A673 (cell line): ENCODE data around the gene ADAP2. TPM values are rescaled to one million over a fixed set of nuclear protein-coding genes. Genes with fewer than 3 reads are reported as not detected.

Source experiments
- BruUV-seq: library from RNA; stranded (reverse); fragments of 400-500 nt; replicated peaks from 2 replicates; lab custom pipeline; 2021; lab: Mats Ljungman, UMichigan
- CTCF ChIA-PET: fragments of 300-600 bp; sonication (Branson Sonifier 250); formaldehyde crosslinking; loops from one replicate; lab custom pipeline; 2022; ENCODE audit warnings: antibody characterized with exemption; lab: Charles Lee
- POLR2A ChIA-PET: fragments of 300-600 bp; sonication (Branson Sonifier 250); formaldehyde crosslinking; loops from one replicate; lab custom pipeline; 2022; ENCODE audit warnings: antibody characterized with exemption; ENCODE audit not compliant: low non-redundant PET; lab: Charles Lee
- DNase-seq: peaks from one replicate; pipeline ENCODE4 v3.0.0-alpha.2; 2015; ENCODE audit warnings: low spot score
- H3K27ac ChIP-seq: fragments of 200-600 bp; sonication (generic); 2 replicates; pipeline ENCODE4 v1.5.1; 2016; ENCODE audit warnings: mixed run types, low read depth, mild to moderate bottlenecking, mixed read lengths, antibody characterized with exemption, low read length; ENCODE audit not compliant: poor library complexity, severe bottlenecking
- H3K27me3 ChIP-seq: fragments of 200-600 bp; sonication (generic); replicated peaks from 2 replicates; pipeline ENCODE4 v1.6.1; 2017; ENCODE audit warnings: mixed run types, low read depth, mild to moderate bottlenecking, mixed read lengths, antibody characterized with exemption, low read length; ENCODE audit not compliant: insufficient read depth, poor library complexity
- H3K36me3 ChIP-seq: fragments of 200-600 bp; sonication (generic); 2 replicates; pipeline ENCODE4 v1.6.1; 2016; ENCODE audit warnings: mixed run types, mild to moderate bottlenecking, mixed read lengths, antibody characterized with exemption, low read length; ENCODE audit not compliant: insufficient read depth, poor library complexity, severe bottlenecking
- H3K4me1 ChIP-seq: fragments of 200-600 bp; sonication (generic); 2 replicates; pipeline ENCODE4 v1.6.1; 2017; ENCODE audit warnings: mixed run types, mild to moderate bottlenecking, mixed read lengths, antibody characterized with exemption, low read length; ENCODE audit not compliant: insufficient read depth, poor library complexity, severe bottlenecking
- H3K4me3 ChIP-seq: fragments of 200-600 bp; sonication (generic); 2 replicates; pipeline ENCODE4 v1.5.1; 2016; ENCODE audit warnings: low read depth, mixed run types, mild to moderate bottlenecking, mixed read lengths, low read length; ENCODE audit not compliant: poor library complexity, severe bottlenecking
- H3K9me3 ChIP-seq: fragments of 200-600 bp; sonication (generic); 2 replicates; pipeline ENCODE4 v1.6.1; 2016; ENCODE audit warnings: mixed run types, low read depth, mild to moderate bottlenecking, mixed read lengths, antibody characterized with exemption, low read length; ENCODE audit not compliant: poor library complexity, severe bottlenecking
- EZH2 ChIP-seq: fragments of 200-600 bp; sonication (generic); IDR thresholded peaks from 2 replicates; pipeline ENCODE4 v1.6.1; 2017; ENCODE audit warnings: borderline replicate concordance, low read depth, mild to moderate bottlenecking, mixed read lengths, antibody characterized with exemption, low read length; ENCODE audit not compliant: poor library complexity, severe bottlenecking
- intact Hi-C: fragments of 100-400 bp; cut with micrococcal nuclease; formaldehyde crosslinking; loops from one replicate; pipeline ENCODE4 v1.10.0; 2022; ENCODE audit not compliant: unreplicated experiment
- total RNA-seq: library from RNA; stranded (reverse); gene quantifications from 2 replicates; pipeline ENCODE4 v1.2.3, GENCODE V29; 2021
- TF ChIP-seq, protein P1 (sequence below): fragments of 300-800, 200-600 bp; sonication (generic); conservative IDR thresholded peaks from 2 replicates; pipeline ENCODE4 v1.5.1; 2017; ENCODE audit warnings: low read depth, mild to moderate bottlenecking, antibody characterized with exemption, low read length, moderate library complexity, mixed read lengths

The ADAP2 gene
- total RNA-seq, 1 experiment from 2014 or later = not detected

DNA sequence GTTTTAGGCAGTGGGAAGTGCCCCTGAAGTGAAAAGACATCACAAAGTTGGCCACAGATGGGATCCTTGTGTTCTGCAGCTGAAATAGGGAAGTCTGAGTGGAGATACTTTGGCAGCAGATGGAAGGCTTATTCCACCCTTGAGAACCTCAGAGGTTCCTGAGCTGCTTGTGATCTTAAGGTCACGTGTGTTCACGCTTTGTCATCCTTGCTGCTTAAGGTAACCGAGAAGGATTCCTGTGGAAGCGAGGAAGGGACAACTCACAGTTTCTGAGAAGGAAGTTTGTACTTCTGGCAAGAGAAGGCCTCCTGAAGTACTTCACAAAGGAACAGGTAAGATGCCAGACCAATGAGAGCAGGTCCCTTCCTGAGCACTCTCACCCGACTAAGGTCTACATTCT lies 12.2 kb downstream of the ADAP2 start:
- POLR2A ChIA-PET = no interaction called here

DNA sequence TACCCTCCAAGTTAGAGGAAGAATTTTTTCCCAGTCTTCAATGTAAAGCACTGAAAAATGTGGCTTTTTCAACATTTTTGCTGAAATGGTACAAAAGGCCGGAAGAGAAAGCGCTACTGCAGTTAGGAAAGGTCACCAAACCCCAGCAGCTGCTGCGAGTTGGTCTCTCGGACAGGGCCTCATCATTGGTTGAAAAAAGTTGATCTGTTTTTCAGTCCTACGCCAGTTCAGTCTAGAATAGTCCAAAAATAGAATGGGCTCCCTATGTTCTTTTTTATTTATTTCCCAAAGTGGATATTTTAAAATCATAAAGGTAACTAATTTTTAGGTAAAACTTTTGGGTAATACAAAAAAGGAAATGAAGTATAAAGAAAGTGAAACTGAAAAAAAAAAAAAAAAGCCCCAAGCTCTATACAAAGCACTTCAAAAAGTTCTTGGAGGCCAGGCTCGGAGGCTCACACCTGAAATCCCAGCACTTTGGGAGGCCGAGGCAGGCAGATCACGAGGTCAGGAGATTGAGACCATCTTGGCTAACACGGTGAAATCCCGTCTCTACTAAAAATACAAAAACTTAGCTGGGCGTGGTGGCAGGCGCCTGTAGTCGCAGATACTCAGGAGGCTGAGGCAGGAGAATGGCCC lies 17.4 kb downstream of the ADAP2 start:
- no TSS peak for BruUV-seq
- Histone ChIP-seq H3K9me3 (no peaks in the 10 kb centered on the region), H3K36me3 (no peaks in the 10 kb centered on the region), H3K4me3 (no peak overlapping the region), H3K27ac (no peak overlapping the region), H3K4me1 (no peaks in the 10 kb centered on the region), H3K27me3 (no peaks in the 10 kb centered on the region)
- no peak for DNase-seq
- ChIA-PET CTCF (no interaction called here), POLR2A (no interaction called here)
- intact Hi-C loops = no loop called here
- no peak for TF ChIP-seq EZH2
- TF ChIP-seq, protein P1, sequence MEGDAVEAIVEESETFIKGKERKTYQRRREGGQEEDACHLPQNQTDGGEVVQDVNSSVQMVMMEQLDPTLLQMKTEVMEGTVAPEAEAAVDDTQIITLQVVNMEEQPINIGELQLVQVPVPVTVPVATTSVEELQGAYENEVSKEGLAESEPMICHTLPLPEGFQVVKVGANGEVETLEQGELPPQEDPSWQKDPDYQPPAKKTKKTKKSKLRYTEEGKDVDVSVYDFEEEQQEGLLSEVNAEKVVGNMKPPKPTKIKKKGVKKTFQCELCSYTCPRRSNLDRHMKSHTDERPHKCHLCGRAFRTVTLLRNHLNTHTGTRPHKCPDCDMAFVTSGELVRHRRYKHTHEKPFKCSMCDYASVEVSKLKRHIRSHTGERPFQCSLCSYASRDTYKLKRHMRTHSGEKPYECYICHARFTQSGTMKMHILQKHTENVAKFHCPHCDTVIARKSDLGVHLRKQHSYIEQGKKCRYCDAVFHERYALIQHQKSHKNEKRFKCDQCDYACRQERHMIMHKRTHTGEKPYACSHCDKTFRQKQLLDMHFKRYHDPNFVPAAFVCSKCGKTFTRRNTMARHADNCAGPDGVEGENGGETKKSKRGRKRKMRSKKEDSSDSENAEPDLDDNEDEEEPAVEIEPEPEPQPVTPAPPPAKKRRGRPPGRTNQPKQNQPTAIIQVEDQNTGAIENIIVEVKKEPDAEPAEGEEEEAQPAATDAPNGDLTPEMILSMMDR = no peak

More for the DNA sequence above, 12.2 kb downstream of the ADAP2 start:
- Histone ChIP-seq H3K36me3 (no peaks in the 10 kb centered on the region), H3K27me3 (no peaks in the 10 kb centered on the region), H3K27ac (no peak overlapping the region), H3K9me3 (no peaks in the 10 kb centered on the region), H3K4me1 (no peaks in the 10 kb centered on the region), H3K4me3 (no peak overlapping the region)
- DNase-seq = no peak
- no TSS peak for BruUV-seq
- CTCF ChIA-PET = no interaction called here
- intact Hi-C loops = no loop called here
- TF ChIP-seq, protein P1 = no peak
- TF ChIP-seq EZH2 = no peak

DNA sequence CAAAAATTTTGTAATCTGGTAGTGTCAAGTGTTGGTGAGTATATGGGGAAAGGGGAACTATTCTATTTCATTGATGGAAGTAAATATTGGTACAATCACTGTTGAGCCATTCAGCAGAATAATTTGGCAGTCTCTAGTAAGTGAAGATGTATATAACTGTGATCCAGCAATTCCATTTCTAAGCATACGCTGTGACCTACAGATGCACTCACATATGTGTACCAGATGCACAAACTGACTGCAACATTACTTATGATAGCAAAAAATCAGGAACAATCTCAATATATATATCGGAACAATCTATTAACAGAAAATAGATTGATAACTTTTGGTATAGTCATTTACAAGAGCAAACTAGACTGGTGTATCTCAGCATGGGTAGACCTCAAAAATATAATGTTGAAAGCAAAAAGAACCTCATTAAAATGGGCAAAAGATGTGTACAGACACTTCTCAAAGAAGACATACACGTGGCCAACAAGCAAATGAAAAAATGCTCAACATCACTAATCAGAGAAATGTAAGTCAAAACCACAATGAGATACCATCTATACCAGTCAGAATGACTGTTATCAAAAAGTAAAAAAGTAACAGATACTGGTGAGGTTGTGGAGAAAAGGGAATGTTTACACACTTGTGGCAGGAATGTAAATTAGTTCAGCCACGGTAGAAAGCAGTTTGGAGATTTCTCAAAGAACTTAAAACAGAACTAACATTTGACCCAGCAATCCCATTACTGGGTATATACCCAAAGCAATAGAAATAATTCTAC lies 20.7 kb downstream of the ADAP2 start:
- CTCF ChIA-PET = no interaction called here

More for the DNA sequence above, 20.7 kb downstream of the ADAP2 start:
- POLR2A ChIA-PET = interaction anchor here (0.7 kb wide), 1 partner anchor 11 kb away, joined by 4 read pairs; no protein-coding TSS in a partner anchor
- DNase-seq = no peak
- no peak overlapping the region for H3K27ac ChIP-seq
- no peaks in the 10 kb centered on the region for H3K36me3 ChIP-seq
- TF ChIP-seq EZH2 = no peak
- TF ChIP-seq, protein P1 = no peak
- H3K4me3 ChIP-seq = no peak overlapping the region
- no peaks in the 10 kb centered on the region for H3K4me1 ChIP-seq
- intact Hi-C loops = no loop called here
- no TSS peak for BruUV-seq
- no peaks in the 10 kb centered on the region for H3K9me3 ChIP-seq
- no peaks in the 10 kb centered on the region for H3K27me3 ChIP-seq
